H9 (cell line): Measurements from ENCODE around the gene DOCK11. TPM values are rescaled to one million over a fixed set of nuclear protein-coding genes. Genes with fewer than 3 reads are reported as not detected.

Experiments
- DNase-seq: peaks from one replicate; pipeline ENCODE4 v3.0.0-alpha.2; 2017
- H2AFZ ChIP-seq: one replicate; pipeline ENCODE4 v1.6.1; 2013; ENCODE audit warnings: mild to moderate bottlenecking, low read length, control low read depth, moderate library complexity
- H2AK5ac ChIP-seq: 2 replicates; pipeline ENCODE4 v1.6.1; 2013; ENCODE audit warnings: low read length, control low read depth, mixed read lengths; ENCODE audit not compliant: insufficient read length
- H2BK120ac ChIP-seq: one replicate; pipeline ENCODE4 v1.6.1; 2013; ENCODE audit warnings: low read depth, mild to moderate bottlenecking, low read length, control low read depth, inconsistent platforms; ENCODE audit not compliant: poor library complexity, severe bottlenecking
- H2BK12ac ChIP-seq: 2 replicates; pipeline ENCODE4 v1.6.1; 2013; ENCODE audit warnings: low read length, control low read depth, mixed read lengths, low read depth; ENCODE audit not compliant: insufficient read length
- H2BK15ac ChIP-seq: 2 replicates; pipeline ENCODE4 v1.6.1; 2013; ENCODE audit warnings: low read depth, low read length, control low read depth
- H2BK20ac ChIP-seq: one replicate; pipeline ENCODE4 v1.6.1; 2013; ENCODE audit warnings: low read depth, mild to moderate bottlenecking, low read length, control low read depth, inconsistent platforms; ENCODE audit not compliant: poor library complexity, severe bottlenecking
- H2BK5ac ChIP-seq: 2 replicates; pipeline ENCODE4 v1.6.1; 2013; ENCODE audit warnings: low read length, control low read depth, mixed read lengths; ENCODE audit not compliant: insufficient read length
- H3K14ac ChIP-seq: 2 replicates; pipeline ENCODE4 v1.6.1; 2013; ENCODE audit warnings: low read length, control low read depth; ENCODE audit not compliant: insufficient read depth
- H3K18ac ChIP-seq: 2 replicates; pipeline ENCODE4 v1.6.1; 2013; ENCODE audit warnings: low read depth, mild to moderate bottlenecking, mixed read lengths, low read length, control low read depth; ENCODE audit not compliant: insufficient read length
- H3K23ac ChIP-seq: 2 replicates; pipeline ENCODE4 v1.6.1; 2013; ENCODE audit warnings: low read length, control low read depth, mixed read lengths, low read depth; ENCODE audit not compliant: insufficient read length
- H3K23me2 ChIP-seq: 2 replicates; pipeline ENCODE4 v1.6.1; 2013; ENCODE audit warnings: low read depth, mild to moderate bottlenecking, mixed read lengths, low read length, control low read depth; ENCODE audit not compliant: insufficient read length, poor library complexity, severe bottlenecking
- H3K27ac ChIP-seq: 2 replicates; pipeline ENCODE4 v1.5.1; 2013; ENCODE audit warnings: low read length, control low read depth, mixed read lengths, low read depth; ENCODE audit not compliant: insufficient read length
- H3K27me3 ChIP-seq: 2 replicates; pipeline ENCODE4 v1.6.1; 2013; ENCODE audit warnings: low read length, control low read depth, inconsistent platforms; ENCODE audit not compliant: insufficient read depth
- H3K4ac ChIP-seq: 2 replicates; pipeline ENCODE4 v1.6.1; 2013; ENCODE audit warnings: low read depth, mild to moderate bottlenecking, control low read depth, inconsistent platforms, low read length, moderate library complexity
- H3K4me1 ChIP-seq: 2 replicates; pipeline ENCODE4 v1.6.1; 2013; ENCODE audit warnings: low read length, control low read depth, inconsistent platforms; ENCODE audit not compliant: insufficient read depth
- H3K4me2 ChIP-seq: 2 replicates; pipeline ENCODE4 v1.6.1; 2013; ENCODE audit warnings: low read length, control low read depth, mixed read lengths; ENCODE audit not compliant: insufficient read length, insufficient read depth
- H3K56ac ChIP-seq: 2 replicates; pipeline ENCODE4 v1.6.1; 2013; ENCODE audit warnings: low read depth, mild to moderate bottlenecking, mixed read lengths, low read length, control low read depth; ENCODE audit not compliant: insufficient read length
- H3K79me1 ChIP-seq: 2 replicates; pipeline ENCODE4 v1.6.1; 2013; ENCODE audit warnings: low read depth, mild to moderate bottlenecking, moderate library complexity, low read length, control low read depth, inconsistent platforms; ENCODE audit not compliant: insufficient read depth, poor library complexity, severe bottlenecking
- H3K79me2 ChIP-seq: 2 replicates; pipeline ENCODE4 v1.6.1; 2013; ENCODE audit warnings: low read length, control low read depth, inconsistent platforms; ENCODE audit not compliant: insufficient read depth
- H3K9ac ChIP-seq: 2 replicates; pipeline ENCODE4 v1.6.1; 2013; ENCODE audit warnings: low read length, control low read depth, mixed read lengths; ENCODE audit not compliant: insufficient read length; ENCODE audit errors: extremely low read depth
- H3K9me3 ChIP-seq: one replicate; pipeline ENCODE4 v1.6.1; 2013; ENCODE audit warnings: low read depth, low read length, inconsistent platforms; ENCODE audit not compliant: control insufficient read depth
- H3T11ph ChIP-seq: one replicate; pipeline ENCODE4 v1.6.1; 2013; ENCODE audit warnings: mild to moderate bottlenecking, low read length, control low read depth, inconsistent platforms
- H4K20me1 ChIP-seq: one replicate; pipeline ENCODE4 v1.6.1; 2013; ENCODE audit not compliant: control insufficient read depth, insufficient read length, insufficient read depth
- H4K5ac ChIP-seq: 2 replicates; pipeline ENCODE4 v1.6.1; 2013; ENCODE audit warnings: low read depth, mild to moderate bottlenecking, mixed read lengths, low read length, control low read depth; ENCODE audit not compliant: insufficient read length
- H4K8ac ChIP-seq: replicated peaks from 2 replicates; pipeline ENCODE4 v1.6.1; 2013; ENCODE audit warnings: low read length, control low read depth, mixed read lengths, low read depth; ENCODE audit not compliant: insufficient read length
- H4K91ac ChIP-seq: 2 replicates; pipeline ENCODE4 v1.6.1; 2013; ENCODE audit warnings: low read depth, mild to moderate bottlenecking, moderate library complexity, mixed read lengths, low read length, control low read depth; ENCODE audit not compliant: insufficient read length
- H3K27ac Mint-ChIP-seq, 3 experiments: 2 replicates in 2 of 3; 3 replicates in 1 of 3; pipeline ENCODE4 v1.8.0; 2020 to 2021; ENCODE audit warnings: mixed read lengths in 3 of 3, mild to moderate bottlenecking in 1 of 3, moderate library complexity in 1 of 3
- H3K27me3 Mint-ChIP-seq: 2 replicates; pipeline ENCODE4 v1.8.0; 2021; ENCODE audit warnings: low read depth, mild to moderate bottlenecking, moderate library complexity, mixed read lengths
- H3K36me3 Mint-ChIP-seq, 3 experiments: 2 replicates in 2 of 3; 3 replicates in 1 of 3; pipeline ENCODE4 v1.8.0; 2020 to 2021; ENCODE audit warnings: low read depth in 3 of 3, mixed read lengths in 3 of 3; ENCODE audit not compliant: insufficient read depth in 1 of 3
- H3K4me1 Mint-ChIP-seq, 2 experiments: 2 replicates each; pipeline ENCODE4 v1.8.0; 2020; ENCODE audit warnings: mixed read lengths in 2 of 2
- H3K4me3 Mint-ChIP-seq, 2 experiments: 2 replicates in 1 of 2; 3 replicates in 1 of 2; pipeline ENCODE4 v1.8.0; 2020 to 2021; ENCODE audit warnings: mild to moderate bottlenecking in 2 of 2, mixed read lengths in 2 of 2, moderate library complexity in 1 of 2
- H3K9me3 Mint-ChIP-seq, 2 experiments: 2 replicates in 1 of 2; 3 replicates in 1 of 2; pipeline ENCODE4 v1.8.0; 2020; ENCODE audit warnings: mild to moderate bottlenecking in 2 of 2, mixed read lengths in 2 of 2, moderate library complexity in 1 of 2
- WGBS: extraction: QIAGEN DNeasy Blood & Tissue Kit; methylation state at CpG from one replicate; pipeline ENCODE4 v1.1.7; 2013; ENCODE audit warnings: missing lambda C conversion rate, low lambda C conversion rate, mixed read lengths; ENCODE audit not compliant: insufficient read length; ENCODE audit errors: extremely low coverage; 5-methylcytosine and 5-hydroxymethylcytosine counted together
- total RNA-seq: library from RNA; stranded (reverse); gene quantifications from 2 replicates; pipeline ENCODE4 v1.2.1, GENCODE V29; 2021
- TF ChIP-seq, protein P1 (sequence below): fragments of 200-600 bp; sonication (generic); conservative IDR thresholded peaks from 3 replicates; pipeline ENCODE4 v1.8.0; 2021; ENCODE audit warnings: antibody characterized with exemption, mild to moderate bottlenecking

Gene DOCK11
- total RNA-seq, 1 experiment from 2014 or later = 6.2 TPM

GRCh38 chrX:118538386-118538785 lies 42.8 kb downstream of the DOCK11 start:
- H3K23me2 ChIP-seq = no peaks in the 10 kb centered on the region
- H2AFZ ChIP-seq = no peak overlapping the region
- H4K5ac ChIP-seq = no peak overlapping the region
- H2BK15ac ChIP-seq = no peak overlapping the region
- H3T11ph ChIP-seq = no peak overlapping the region
- Mint-ChIP-seq H3K27me3 (no peaks in the 10 kb centered on the region), H3K4me3 (no peak overlapping the region), H3K27ac (no peak overlapping the region), H3K9me3 (peaks cover 0 to 51% of the 10 kb centered on the region in 2 experiments; a peak in 2 of 5 replicates), H3K4me1 (peaks cover 36 to 41% of the 10 kb centered on the region in 2 experiments), H3K36me3 (0 out of 7 replicates have a peak, but pooled peaks cover 0 to 2% (median 0%) of the 10 kb centered on the region in 3 experiments)
- WGBS = no CpG with 5 or more reads among the region's 5 CpGs
- no peak overlapping the region for H3K9ac ChIP-seq
- H3K56ac ChIP-seq = no peak overlapping the region
- H2AK5ac ChIP-seq = no peak overlapping the region
- H3K18ac ChIP-seq = no peak overlapping the region
- no peak overlapping the region for H3K4ac ChIP-seq
- H3K79me2 ChIP-seq = no peaks in the 10 kb centered on the region
- no peak for DNase-seq
- peaks cover 42% of the 10 kb centered on the region for H3K9me3 ChIP-seq
- no peak overlapping the region for H3K14ac ChIP-seq
- no peak overlapping the region for H3K4me2 ChIP-seq
- TF ChIP-seq, protein P1, sequence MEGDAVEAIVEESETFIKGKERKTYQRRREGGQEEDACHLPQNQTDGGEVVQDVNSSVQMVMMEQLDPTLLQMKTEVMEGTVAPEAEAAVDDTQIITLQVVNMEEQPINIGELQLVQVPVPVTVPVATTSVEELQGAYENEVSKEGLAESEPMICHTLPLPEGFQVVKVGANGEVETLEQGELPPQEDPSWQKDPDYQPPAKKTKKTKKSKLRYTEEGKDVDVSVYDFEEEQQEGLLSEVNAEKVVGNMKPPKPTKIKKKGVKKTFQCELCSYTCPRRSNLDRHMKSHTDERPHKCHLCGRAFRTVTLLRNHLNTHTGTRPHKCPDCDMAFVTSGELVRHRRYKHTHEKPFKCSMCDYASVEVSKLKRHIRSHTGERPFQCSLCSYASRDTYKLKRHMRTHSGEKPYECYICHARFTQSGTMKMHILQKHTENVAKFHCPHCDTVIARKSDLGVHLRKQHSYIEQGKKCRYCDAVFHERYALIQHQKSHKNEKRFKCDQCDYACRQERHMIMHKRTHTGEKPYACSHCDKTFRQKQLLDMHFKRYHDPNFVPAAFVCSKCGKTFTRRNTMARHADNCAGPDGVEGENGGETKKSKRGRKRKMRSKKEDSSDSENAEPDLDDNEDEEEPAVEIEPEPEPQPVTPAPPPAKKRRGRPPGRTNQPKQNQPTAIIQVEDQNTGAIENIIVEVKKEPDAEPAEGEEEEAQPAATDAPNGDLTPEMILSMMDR = no peak
- H3K23ac ChIP-seq = no peak overlapping the region
- no peaks in the 10 kb centered on the region for H3K79me1 ChIP-seq
- H2BK5ac ChIP-seq = no peak overlapping the region
- no peak overlapping the region for H4K8ac ChIP-seq
- H4K20me1 ChIP-seq = no peaks in the 10 kb centered on the region
- no peak overlapping the region for H2BK12ac ChIP-seq
- no peaks in the 10 kb centered on the region for H3K4me1 ChIP-seq
- H2BK120ac ChIP-seq = no peak overlapping the region
- no peak overlapping the region for H2BK20ac ChIP-seq
- no peak overlapping the region for H3K27ac ChIP-seq
- H4K91ac ChIP-seq = no peak overlapping the region
- no peaks in the 10 kb centered on the region for H3K27me3 ChIP-seq
